Measurements from ENCODE around the gene SMIM35. TPM values are rescaled to one million over a fixed set of nuclear protein-coding genes. Genes with fewer than 3 reads are reported as not detected.

The SMIM35 gene
- total RNA-seq, 1 experiment from 2014 or later: not detected

DNA sequence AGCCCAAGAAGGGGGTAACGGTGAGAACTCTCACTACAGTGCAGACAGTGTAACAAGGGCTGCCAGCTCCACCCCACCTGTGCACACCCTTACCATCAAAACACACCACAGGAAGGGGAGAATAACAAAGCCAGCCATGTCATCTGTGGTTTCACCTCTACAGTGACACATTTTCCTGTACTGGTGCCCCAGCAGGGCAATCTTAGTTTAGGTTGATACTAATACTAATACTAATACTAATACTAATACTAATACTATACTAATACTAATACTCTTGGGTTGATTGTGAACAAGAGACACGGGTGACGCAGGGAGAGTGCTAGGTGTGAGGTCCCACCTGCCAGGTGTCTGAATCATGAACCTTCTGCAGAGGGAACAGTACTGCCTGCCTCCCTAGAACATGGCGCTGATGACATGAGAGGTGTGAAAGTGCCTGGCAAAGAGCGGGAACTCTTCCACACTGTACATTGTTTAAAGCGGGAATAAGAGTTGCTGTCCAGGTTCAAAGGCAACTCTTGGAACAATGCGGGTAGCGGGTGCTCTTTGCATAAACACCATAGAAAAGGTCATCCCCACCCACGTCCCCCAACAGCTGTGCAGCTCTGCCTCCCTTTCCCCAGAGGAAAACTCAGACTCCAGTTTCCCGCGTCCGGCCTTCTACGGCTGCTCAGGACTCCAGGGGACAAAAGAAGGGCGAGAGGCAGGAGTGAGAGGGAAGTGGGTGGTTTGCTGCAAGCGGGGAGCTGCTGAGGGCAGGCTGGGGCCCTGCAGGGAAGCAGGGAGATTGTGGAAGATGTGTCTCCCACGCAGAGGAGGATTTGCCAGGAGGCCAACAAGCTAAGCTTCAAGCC, 34.9 kb downstream of the SMIM35 start:
- Histone ChIP-seq H3K4me3 (ENCODE audit: low read length) (no peak overlapping the region), H3K9me2 (replicated peaks; ENCODE audit: low read length) (no peaks in the 10 kb centered on the region), H3K27me3 (ENCODE audit: low read length) (peaks cover 84% of the 10 kb centered on the region), H2AFZ (ENCODE audit: low read length) (no peak overlapping the region), H3F3A (ENCODE audit: low read length, unreplicated experiment) (no peaks in the 10 kb centered on the region), H3K27ac (ENCODE audit: low read length) (no peak overlapping the region), H3K9ac (ENCODE audit: low read length) (no peak overlapping the region), H3K4me2 (ENCODE audit: low read length) (no peak overlapping the region), H3K36me3 (ENCODE audit: low read depth, low read length) (no peaks in the 10 kb centered on the region), H3K4me1 (ENCODE audit: insufficient read depth, low read length) (no peaks in the 10 kb centered on the region), H4K20me1 (ENCODE audit: low read length) (no peaks in the 10 kb centered on the region), H3K9me3 (ENCODE audit: low read length) (no peaks in the 10 kb centered on the region), H3K79me2 (ENCODE audit: low read length) (no peaks in the 10 kb centered on the region)
- BruUV-seq (replicated peaks): no TSS peak
- intact Hi-C loops (cut with micrococcal nuclease): loop anchor here (2.0 to 10.0 kb wide), 2 partner anchors 97 to 625 kb away; no protein-coding TSS in a partner anchor
- ATAC-seq: no peak
- TF ChIP-seq, protein P1, sequence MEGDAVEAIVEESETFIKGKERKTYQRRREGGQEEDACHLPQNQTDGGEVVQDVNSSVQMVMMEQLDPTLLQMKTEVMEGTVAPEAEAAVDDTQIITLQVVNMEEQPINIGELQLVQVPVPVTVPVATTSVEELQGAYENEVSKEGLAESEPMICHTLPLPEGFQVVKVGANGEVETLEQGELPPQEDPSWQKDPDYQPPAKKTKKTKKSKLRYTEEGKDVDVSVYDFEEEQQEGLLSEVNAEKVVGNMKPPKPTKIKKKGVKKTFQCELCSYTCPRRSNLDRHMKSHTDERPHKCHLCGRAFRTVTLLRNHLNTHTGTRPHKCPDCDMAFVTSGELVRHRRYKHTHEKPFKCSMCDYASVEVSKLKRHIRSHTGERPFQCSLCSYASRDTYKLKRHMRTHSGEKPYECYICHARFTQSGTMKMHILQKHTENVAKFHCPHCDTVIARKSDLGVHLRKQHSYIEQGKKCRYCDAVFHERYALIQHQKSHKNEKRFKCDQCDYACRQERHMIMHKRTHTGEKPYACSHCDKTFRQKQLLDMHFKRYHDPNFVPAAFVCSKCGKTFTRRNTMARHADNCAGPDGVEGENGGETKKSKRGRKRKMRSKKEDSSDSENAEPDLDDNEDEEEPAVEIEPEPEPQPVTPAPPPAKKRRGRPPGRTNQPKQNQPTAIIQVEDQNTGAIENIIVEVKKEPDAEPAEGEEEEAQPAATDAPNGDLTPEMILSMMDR (conservative IDR thresholded peaks at IDR 0.05; ENCODE audit: low read depth, low read length): no peak
- TF ChIP-seq EZH2 (IDR thresholded peaks at IDR 0.05; ENCODE audit: low read length, unreplicated experiment): no peak
- TF ChIP-seq EZH2phosphoT487 (IDR thresholded peaks at IDR 0.05; ENCODE audit: borderline replicate concordance, low read length): no peak
- ChIA-PET POLR2A (ENCODE audit: unreplicated experiment) (no interaction called here), CTCF (no interaction called here)
- no peak for DNase-seq

DNA sequence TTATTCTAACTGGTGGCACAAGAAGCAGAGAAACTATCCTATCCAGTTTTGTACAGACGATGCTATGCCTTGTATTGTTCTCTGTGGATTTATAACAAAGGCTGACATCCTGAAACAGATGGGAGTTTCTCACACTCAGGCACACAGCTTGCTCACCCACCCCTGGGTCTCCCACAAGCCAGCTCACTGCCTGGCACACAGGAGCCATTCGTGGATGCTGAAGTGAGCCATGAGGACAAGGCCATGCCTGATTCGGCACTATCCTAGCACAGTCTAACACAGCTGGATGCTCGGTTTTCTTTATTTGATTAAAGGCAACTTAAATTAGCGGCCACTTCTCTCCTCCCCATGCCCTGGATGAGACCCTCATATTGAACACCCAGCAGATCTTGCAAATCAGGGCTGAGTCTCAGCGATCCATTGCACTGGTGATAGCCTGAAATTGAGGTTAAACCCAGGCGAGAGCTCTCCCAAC, 35.6 kb downstream of the SMIM35 start:
- peaks cover 84% of the 10 kb centered on the region for H3K27me3 ChIP-seq (ENCODE audit: low read length)
- H3K4me3 ChIP-seq (ENCODE audit: low read length): no peak overlapping the region
- no peaks in the 10 kb centered on the region for H3F3A ChIP-seq (ENCODE audit: low read length, unreplicated experiment)
- no peaks in the 10 kb centered on the region for H4K20me1 ChIP-seq (ENCODE audit: low read length)
- H3K9me2 ChIP-seq (replicated peaks; ENCODE audit: low read length): no peaks in the 10 kb centered on the region
- POLR2A ChIA-PET (ENCODE audit: unreplicated experiment): no interaction called here
- H3K27ac ChIP-seq (ENCODE audit: low read length): no peak overlapping the region
- DNase-seq (no peak), ATAC-seq (no peak)
- H3K36me3 ChIP-seq (ENCODE audit: low read depth, low read length): no peaks in the 10 kb centered on the region
- CTCF ChIA-PET: no interaction called here
- no peak overlapping the region for H2AFZ ChIP-seq (ENCODE audit: low read length)
- H3K4me2 ChIP-seq (ENCODE audit: low read length): no peak overlapping the region
- no peaks in the 10 kb centered on the region for H3K9me3 ChIP-seq (ENCODE audit: low read length)
- H3K9ac ChIP-seq (ENCODE audit: low read length): no peak overlapping the region
- TF ChIP-seq, protein P1 (conservative IDR thresholded peaks at IDR 0.05; ENCODE audit: low read depth, low read length): no peak
- TF ChIP-seq EZH2 (IDR thresholded peaks at IDR 0.05; ENCODE audit: low read length, unreplicated experiment): no peak
- no peak for TF ChIP-seq EZH2phosphoT487 (IDR thresholded peaks at IDR 0.05; ENCODE audit: borderline replicate concordance, low read length)
- H3K79me2 ChIP-seq (ENCODE audit: low read length): no peaks in the 10 kb centered on the region
- intact Hi-C loops (cut with micrococcal nuclease): loop anchor here (10.0 kb wide), 1 partner anchor 96 kb away; no protein-coding TSS in a partner anchor
- no TSS peak for BruUV-seq (replicated peaks)
- H3K4me1 ChIP-seq (ENCODE audit: insufficient read depth, low read length): no peaks in the 10 kb centered on the region

All from PC-3 (cell line).